Measurements from ENCODE around the gene PLCL2.

- no peak for TF ChIP-seq POLR2A (IDR thresholded peaks at IDR 0.05)
- no peak for TF ChIP-seq CTCF (IDR thresholded peaks at IDR 0.05)
- no peak for TF ChIP-seq POLR2AphosphoS5 (IDR thresholded peaks at IDR 0.05; ENCODE audit: insufficient read depth in 1 of 2, low read depth in 1 of 2)
Measured at GRCh38 chr3:16896820-16897219, 12.1 kb downstream of the PLCL2 start.

Measured in vagina (tissue), 2 donors.